SK-N-MC (cell line): ENCODE measurements around the gene SRP14.

Source experiments
- DNase-seq: peaks from one replicate; pipeline ENCODE4 v3.0.0-alpha.2; 2011; ENCODE audit warnings: low read depth, low spot score
- H3K27ac ChIP-seq: fragments of 200-600 bp; sonication (generic); 2 replicates; pipeline ENCODE4 v1.5.1; 2016; ENCODE audit warnings: mixed run types
- H3K36me3 ChIP-seq: fragments of 200-600 bp; sonication (generic); 2 replicates; pipeline ENCODE4 v1.6.1; 2017; ENCODE audit warnings: antibody characterized with exemption, low read length, mixed read lengths; ENCODE audit not compliant: insufficient read depth
- H3K4me3 ChIP-seq: fragments of 200-600 bp; sonication (generic); 2 replicates; pipeline ENCODE4 v1.5.1; 2016
- H3K9ac ChIP-seq: fragments of 200-600 bp; sonication (generic); 2 replicates; pipeline ENCODE4 v1.8.0; 2017; ENCODE audit warnings: mixed run types, mixed read lengths; ENCODE audit not compliant: insufficient read length
- H3K9me3 ChIP-seq: fragments of 200-600 bp; sonication (generic); 2 replicates; pipeline ENCODE4 v1.6.1; 2017; ENCODE audit warnings: low read depth, mild to moderate bottlenecking, antibody characterized with exemption, low read length, moderate library complexity, mixed read lengths
- EZH2 ChIP-seq: fragments of 200-600 bp; sonication (generic); IDR thresholded peaks from one replicate; pipeline ENCODE4 v1.6.1; 2017; ENCODE audit warnings: antibody characterized with exemption
- FOXP2 ChIP-seq: optimal IDR thresholded peaks from 2 replicates; pipeline ENCODE3; 2011; ENCODE audit warnings: mild to moderate bottlenecking, moderate library complexity; ENCODE audit not compliant: insufficient read depth; ENCODE audit errors: extremely low read length, control extremely low read depth
- POLR2AphosphoS5 ChIP-seq: IDR thresholded peaks from 2 replicates; pipeline ENCODE4 v1.6.1; 2012; ENCODE audit warnings: mild to moderate bottlenecking, low read depth, low read length, borderline replicate concordance

The SRP14 gene

GRCh38 chr15:40061212-40061901 is 22.4 kb upstream of the SRP14 start:
- TF ChIP-seq EZH2 (no peak), FOXP2 (no peak), POLR2AphosphoS5 (no peak)
- DNase-seq: no peak
- Histone ChIP-seq H3K36me3 (no peaks in the 10 kb centered on the region), H3K27ac (no peak overlapping the region), H3K4me3 (no peak overlapping the region), H3K9me3 (no peaks in the 10 kb centered on the region), H3K9ac (no peak overlapping the region)

- DNase-seq: no peak
- no peak overlapping the region for H3K4me3 ChIP-seq
- no peaks in the 10 kb centered on the region for H3K36me3 ChIP-seq
- H3K9ac ChIP-seq: no peak overlapping the region
- no peak overlapping the region for H3K27ac ChIP-seq
- TF ChIP-seq EZH2 (no peak), FOXP2 (no peak), POLR2AphosphoS5 (no peak)
- H3K9me3 ChIP-seq: no peaks in the 10 kb centered on the region
These were observed 21.4 kb upstream of the SRP14 start for GRCh38 chr15:40060236-40060961.

GRCh38 chr15:40059821-40060220 is 20.8 kb upstream of the SRP14 start:
- DNase-seq: no peak
- Histone ChIP-seq H3K9ac (no peak overlapping the region), H3K4me3 (no peak overlapping the region), H3K27ac (no peak overlapping the region), H3K9me3 (no peaks in the 10 kb centered on the region), H3K36me3 (no peaks in the 10 kb centered on the region)
- no peak for TF ChIP-seq FOXP2
- TF ChIP-seq EZH2: no peak
- no peak for TF ChIP-seq POLR2AphosphoS5

GRCh38 chr15:40058476-40059140 is 19.6 kb upstream of the SRP14 start:
- TF ChIP-seq FOXP2: no peak
- no peak for TF ChIP-seq POLR2AphosphoS5
- no peak for TF ChIP-seq EZH2
- H3K36me3 ChIP-seq: no peaks in the 10 kb centered on the region
- H3K4me3 ChIP-seq: no peak overlapping the region
- no peak overlapping the region for H3K9ac ChIP-seq
- H3K9me3 ChIP-seq: no peaks in the 10 kb centered on the region
- H3K27ac ChIP-seq: no peak overlapping the region
- DNase-seq: no peak

GRCh38 chr15:40055576-40056293 is 16.8 kb upstream of the SRP14 start:
- H3K4me3 ChIP-seq: no peak overlapping the region
- no peaks in the 10 kb centered on the region for H3K9me3 ChIP-seq
- TF ChIP-seq FOXP2: no peak
- no peak for TF ChIP-seq POLR2AphosphoS5
- no peak for TF ChIP-seq EZH2
- no peaks in the 10 kb centered on the region for H3K36me3 ChIP-seq
- DNase-seq: no peak
- H3K9ac ChIP-seq: no peak overlapping the region
- H3K27ac ChIP-seq: no peak overlapping the region

- H3K9me3 ChIP-seq: no peaks in the 10 kb centered on the region
- no peak overlapping the region for H3K4me3 ChIP-seq
- DNase-seq: no peak
- H3K36me3 ChIP-seq: no peaks in the 10 kb centered on the region
- no peak overlapping the region for H3K9ac ChIP-seq
- no peak for TF ChIP-seq FOXP2
- TF ChIP-seq EZH2: no peak
- no peak for TF ChIP-seq POLR2AphosphoS5
- H3K27ac ChIP-seq: no peak overlapping the region
These were observed 16.0 kb upstream of the SRP14 start for GRCh38 chr15:40054855-40055575.

- Histone ChIP-seq H3K36me3 (no peaks in the 10 kb centered on the region), H3K9ac (no peak overlapping the region), H3K27ac (no peak overlapping the region), H3K4me3 (no peak overlapping the region), H3K9me3 (no peaks in the 10 kb centered on the region)
- no peak for DNase-seq
- TF ChIP-seq POLR2AphosphoS5 (no peak), FOXP2 (no peak)
These were observed 15.5 kb upstream of the SRP14 start for GRCh38 chr15:40054605-40054854.
